Ishikawa (cell line): ENCODE measurements around the gene RAVER1.

Source experiments
- CEBPB ChIP-seq: IDR thresholded peaks from 2 replicates; pipeline ENCODE4 v1.6.1; 2012
- CREB1 ChIP-seq: IDR thresholded peaks from 2 replicates; pipeline ENCODE4 v1.6.1; 2012; ENCODE audit warnings: low read depth
- EGR1 ChIP-seq: IDR thresholded peaks from 2 replicates; pipeline ENCODE4 v1.6.1; 2012
- EP300 ChIP-seq: IDR thresholded peaks from 2 replicates; pipeline ENCODE4 v1.6.1; 2012; ENCODE audit warnings: borderline replicate concordance
- FOXM1 ChIP-seq: IDR thresholded peaks from 2 replicates; pipeline ENCODE4 v1.6.1; 2012; ENCODE audit warnings: low read depth, borderline replicate concordance
- MAX ChIP-seq: IDR thresholded peaks from 2 replicates; pipeline ENCODE4 v1.6.1; 2012
- NFIC ChIP-seq: IDR thresholded peaks from 2 replicates; pipeline ENCODE4 v1.6.1; 2012
- RAD21 ChIP-seq: IDR thresholded peaks from 2 replicates; pipeline ENCODE4 v1.6.1; 2012; ENCODE audit warnings: low read depth
- REST ChIP-seq: IDR thresholded peaks from 2 replicates; pipeline ENCODE4 v1.6.1; 2012; ENCODE audit warnings: low read depth, mild to moderate bottlenecking
- TAF1 ChIP-seq: IDR thresholded peaks from 2 replicates; pipeline ENCODE4 v1.6.1; 2012; ENCODE audit warnings: low read depth, mild to moderate bottlenecking
- TCF12 ChIP-seq: IDR thresholded peaks from 2 replicates; pipeline ENCODE4 v1.6.1; 2012; ENCODE audit warnings: low read depth
- TEAD4 ChIP-seq: IDR thresholded peaks from 2 replicates; pipeline ENCODE4 v1.6.1; 2012
- USF1 ChIP-seq: IDR thresholded peaks from 2 replicates; pipeline ENCODE4 v1.6.1; 2012
- YY1 ChIP-seq: IDR thresholded peaks from 2 replicates; pipeline ENCODE4 v1.6.1; 2012; ENCODE audit warnings: low read depth
- ZBTB7A ChIP-seq: IDR thresholded peaks from 2 replicates; pipeline ENCODE4 v1.6.1; 2012; ENCODE audit warnings: low read depth

The RAVER1 gene

GRCh38 chr19:10286803-10287737 is 46.3 kb downstream of the RAVER1 start, which contains the start of gene ICAM4:
Gene ICAM4 (plus strand): TSS chr19:10286955. CDS start chr19:10287013, 58 bp downstream.
- TF ChIP-seq EP300 (no peak), TCF12 (no peak), CREB1 (no peak), USF1 (no peak), TEAD4 (no peak), RAD21 (no peak)

GRCh38 chr19:10285393-10285792 is 47.9 kb downstream of the RAVER1 start:
- TF ChIP-seq CEBPB (no peak), ZBTB7A (no peak)

GRCh38 chr19:10284960-10285278 is 48.4 kb downstream of the RAVER1 start:
- no peak for TF ChIP-seq CEBPB
- no peak for TF ChIP-seq YY1
- TF ChIP-seq USF1 = no peak
- no peak for TF ChIP-seq EGR1
- no peak for TF ChIP-seq FOXM1
- TF ChIP-seq REST = no peak
- TF ChIP-seq TCF12 = no peak
- no peak for TF ChIP-seq EP300
- TF ChIP-seq TAF1 = no peak
- no peak for TF ChIP-seq MAX
- TF ChIP-seq TEAD4 = no peak
- no peak for TF ChIP-seq ZBTB7A
- TF ChIP-seq RAD21 = no peak
- TF ChIP-seq NFIC = no peak
- TF ChIP-seq CREB1 = no peak

GRCh38 chr19:10284065-10284959 is 49.0 kb downstream of the RAVER1 start:
- TF ChIP-seq EGR1 = no peak
- no peak for TF ChIP-seq CEBPB
- TF ChIP-seq TAF1 = no peak
- no peak for TF ChIP-seq FOXM1
- no peak for TF ChIP-seq RAD21
- TF ChIP-seq MAX = no peak
- TF ChIP-seq ZBTB7A = no peak
- no peak for TF ChIP-seq TEAD4
- TF ChIP-seq REST = no peak
- TF ChIP-seq CREB1 = no peak
- TF ChIP-seq TCF12 = no peak
- no peak for TF ChIP-seq YY1
- no peak for TF ChIP-seq NFIC
- TF ChIP-seq EP300 = no peak
- TF ChIP-seq USF1 = no peak
